Body of pancreas (tissue), 4 donors: ENCODE results near the gene PHOX2A. TPM values are rescaled to one million over a fixed set of nuclear protein-coding genes. Genes with fewer than 3 reads are reported as not detected.

Experiments
- ATAC-seq: fragments of 150-250 bp; one replicate; pipeline ENCODE4 v1.9.1; 2016
- DNase-seq, 4 donors: peaks; one replicate each; pipeline ENCODE4 v3.0.0-alpha.2; 2019
- H3K27ac ChIP-seq, 4 donors: fragments of 200-600 bp; sonication (generic); 1 replicate in 3 of 4; 2 replicates in 1 of 4; pipeline versions ENCODE4 v1.5.1 to v1.6.1; 2016 to 2019; ENCODE audit warnings: mild to moderate bottlenecking in 1 of 4, mixed read lengths in 1 of 4, moderate library complexity in 1 of 4
- H3K27me3 ChIP-seq, 2 donors: fragments of 200-600 bp; sonication (generic); one replicate each; pipeline ENCODE4 v1.6.0; 2016; ENCODE audit warnings: mild to moderate bottlenecking in 1 of 2
- H3K36me3 ChIP-seq, 2 donors: fragments of 200-600 bp; sonication (generic); replicated peaks in 1 of 2; 2 replicates each; pipeline ENCODE4 v1.5.1; 2016; ENCODE audit warnings: low read depth in 2 of 2; ENCODE audit not compliant: insufficient read depth in 1 of 2
- H3K4me1 ChIP-seq: fragments of 200-600 bp; sonication (generic); one replicate; pipeline ENCODE4 v1.6.0; 2016
- H3K4me3 ChIP-seq, 2 donors: fragments of 200-600 bp; sonication (generic); 1 replicate in 1 of 2; 2 replicates in 1 of 2; pipeline ENCODE4 v1.5.1; 2016 to 2019
- H3K9me3 ChIP-seq, 3 donors: fragments of 200-600 bp; sonication (generic); 1 replicate in 2 of 3; 2 replicates in 1 of 3; pipeline ENCODE4 v1.5.1; 2016
- POLR2A ChIP-seq, 3 donors: fragments of 450-650 bp; IDR thresholded peaks; one replicate each; pipeline ENCODE4 v1.6.1; 2016; ENCODE audit warnings: antibody characterized with exemption in 3 of 3, mild to moderate bottlenecking in 2 of 3
- WGBS, 2 donors: methylation state at CpG; one replicate each; pipeline ENCODE4 v1.1.5; 2017; 5-methylcytosine and 5-hydroxymethylcytosine counted together
- intact Hi-C: fragments of 100-400 bp; cut with DNase I; formaldehyde crosslinking; loops from one replicate; pipeline ENCODE4 v1.15.1; 2023
- total RNA-seq, 2 donors: library from RNA; depleted of rRNA; stranded (reverse); fragments of >200 nt; gene quantifications; one replicate each; pipeline ENCODE4 v1.1.0, GENCODE V29; 2016
- TF ChIP-seq, protein P1 (sequence below), 7 experiments: fragments of 450-650 bp in 4 of 7; fragments of 200-600 bp in 3 of 7; sonication (generic) in 3 of 7; IDR thresholded peaks; one replicate each; pipeline ENCODE4 v1.5.1; 2016 to 2019; ENCODE audit warnings: antibody characterized with exemption in 7 of 7

PHOX2A gene
- total RNA-seq, 2 donors from 2014 or later: not detected

DNA sequence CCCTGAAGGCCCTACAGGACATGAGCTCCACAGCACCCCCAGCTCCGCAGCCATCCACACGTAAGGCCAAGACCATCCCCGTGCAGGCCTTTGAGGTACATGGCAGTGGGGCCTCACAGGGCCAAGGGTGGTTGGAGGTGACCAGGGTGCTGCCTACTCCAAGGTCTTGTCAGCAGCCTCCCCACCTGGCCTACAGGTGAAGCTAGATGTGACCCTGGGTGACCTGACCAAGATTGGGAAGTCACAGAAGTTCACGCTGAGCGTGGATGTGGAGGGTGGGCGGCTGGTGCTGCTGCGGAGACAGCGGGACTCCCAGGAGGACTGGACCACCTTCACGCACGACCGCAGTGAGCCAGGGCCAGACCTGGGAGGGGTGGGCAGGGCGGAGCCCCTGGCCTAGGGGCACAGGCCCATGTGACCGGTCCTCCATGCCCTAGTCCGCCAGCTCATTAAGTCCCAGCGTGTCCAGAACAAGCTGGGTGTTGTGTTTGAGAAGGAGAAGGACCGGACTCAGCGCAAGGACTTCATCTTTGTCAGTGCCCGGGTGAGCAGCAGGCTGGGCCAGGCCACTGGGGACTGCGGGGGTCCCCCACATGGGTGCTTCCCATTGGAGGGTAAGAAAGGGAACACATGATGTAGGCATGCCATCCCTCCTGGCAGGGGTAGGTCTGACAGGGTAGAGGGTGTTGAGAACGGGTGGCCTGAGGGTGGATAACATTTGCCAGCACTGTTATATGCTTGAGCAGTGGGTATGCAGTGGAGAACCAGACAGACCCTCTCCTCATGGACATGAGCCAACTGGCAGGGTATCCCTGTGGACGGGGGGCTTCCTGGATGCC lies 13.8 kb downstream of the PHOX2A start:
- no peak overlapping the region for H3K27ac ChIP-seq
- ATAC-seq: no peak
- H3K9me3 ChIP-seq: no peaks in the 10 kb centered on the region
- no peak overlapping the region for H3K4me3 ChIP-seq
- TF ChIP-seq, protein P1, sequence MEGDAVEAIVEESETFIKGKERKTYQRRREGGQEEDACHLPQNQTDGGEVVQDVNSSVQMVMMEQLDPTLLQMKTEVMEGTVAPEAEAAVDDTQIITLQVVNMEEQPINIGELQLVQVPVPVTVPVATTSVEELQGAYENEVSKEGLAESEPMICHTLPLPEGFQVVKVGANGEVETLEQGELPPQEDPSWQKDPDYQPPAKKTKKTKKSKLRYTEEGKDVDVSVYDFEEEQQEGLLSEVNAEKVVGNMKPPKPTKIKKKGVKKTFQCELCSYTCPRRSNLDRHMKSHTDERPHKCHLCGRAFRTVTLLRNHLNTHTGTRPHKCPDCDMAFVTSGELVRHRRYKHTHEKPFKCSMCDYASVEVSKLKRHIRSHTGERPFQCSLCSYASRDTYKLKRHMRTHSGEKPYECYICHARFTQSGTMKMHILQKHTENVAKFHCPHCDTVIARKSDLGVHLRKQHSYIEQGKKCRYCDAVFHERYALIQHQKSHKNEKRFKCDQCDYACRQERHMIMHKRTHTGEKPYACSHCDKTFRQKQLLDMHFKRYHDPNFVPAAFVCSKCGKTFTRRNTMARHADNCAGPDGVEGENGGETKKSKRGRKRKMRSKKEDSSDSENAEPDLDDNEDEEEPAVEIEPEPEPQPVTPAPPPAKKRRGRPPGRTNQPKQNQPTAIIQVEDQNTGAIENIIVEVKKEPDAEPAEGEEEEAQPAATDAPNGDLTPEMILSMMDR (IDR thresholded peaks at IDR 0.05): no peak
- DNase-seq: no peak
- WGBS, 2 donors: 91 to 95% methylated on average over 4 to 21 of the region's 21 CpGs
- H3K36me3 ChIP-seq: peaks cover 0 to 20% of the 10 kb centered on the region in 2 donors
- intact Hi-C loops: no loop called here
- peaks cover 9% of the 10 kb centered on the region for H3K4me1 ChIP-seq
- no peaks in the 10 kb centered on the region for H3K27me3 ChIP-seq

DNA sequence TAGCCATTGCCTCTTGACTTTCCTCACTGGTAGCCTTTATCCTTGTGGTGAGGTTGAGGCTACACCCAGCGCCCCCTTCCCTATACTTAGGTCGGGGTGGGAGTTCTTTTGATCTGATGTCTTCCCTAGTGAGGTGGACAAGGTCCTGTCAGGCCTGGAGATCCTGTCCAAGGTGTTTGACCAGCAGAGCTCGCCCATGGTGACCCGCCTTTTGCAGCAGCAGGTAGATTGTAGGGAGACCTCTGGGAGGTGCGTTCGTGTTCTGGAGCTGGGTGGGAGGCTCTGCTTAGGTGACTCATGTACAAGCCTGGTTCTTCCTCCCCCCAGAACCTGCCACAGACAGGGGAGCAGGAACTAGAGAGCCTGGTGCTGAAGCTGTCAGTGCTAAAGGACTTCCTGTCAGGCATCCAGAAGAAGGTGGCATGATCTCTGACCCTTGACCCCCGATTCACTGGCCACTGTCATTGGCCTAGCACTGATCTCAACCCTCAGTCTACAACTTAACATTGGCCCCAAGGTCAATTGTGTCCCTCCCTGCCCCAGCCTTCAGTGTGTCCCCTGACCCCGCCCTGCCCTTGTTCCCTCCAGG lies 14.5 kb downstream of the PHOX2A start:
- intact Hi-C loops: no loop called here
- no peaks in the 10 kb centered on the region for H3K27me3 ChIP-seq
- peaks cover 11% of the 10 kb centered on the region for H3K4me1 ChIP-seq
- no peaks in the 10 kb centered on the region for H3K9me3 ChIP-seq
- 94 to 100% methylated on average over 8 of the region's 8 CpGs for WGBS, 2 donors
- DNase-seq: no peak
- no peak overlapping the region for H3K4me3 ChIP-seq
- no peak for TF ChIP-seq POLR2A (IDR thresholded peaks at IDR 0.05)
- TF ChIP-seq, protein P1 (IDR thresholded peaks at IDR 0.05): no peak
- ATAC-seq: no peak
- peaks cover 0 to 20% of the 10 kb centered on the region in 2 donors for H3K36me3 ChIP-seq
- H3K27ac ChIP-seq: no peak overlapping the region

- intact Hi-C loops: no loop called here
- no peak overlapping the region for H3K4me3 ChIP-seq
- no peaks in the 10 kb centered on the region for H3K9me3 ChIP-seq
- no peak for TF ChIP-seq POLR2A (IDR thresholded peaks at IDR 0.05)
- TF ChIP-seq, protein P1 (IDR thresholded peaks at IDR 0.05): no peak
- WGBS, 2 donors: 89% methylated on average over 7 of the region's 7 CpGs; no CpG with 5 or more reads in 1 of the 2 donors
- DNase-seq (no peak), ATAC-seq (no peak)
- peaks cover 11% of the 10 kb centered on the region for H3K4me1 ChIP-seq
- H3K27ac ChIP-seq: no peak overlapping the region
- H3K36me3 ChIP-seq: peaks cover 0 to 18% of the 10 kb centered on the region in 2 donors
- H3K27me3 ChIP-seq: no peaks in the 10 kb centered on the region
These were observed 15.1 kb downstream of the PHOX2A start for GRCh38 chr11:72228844-72229231.

DNA sequence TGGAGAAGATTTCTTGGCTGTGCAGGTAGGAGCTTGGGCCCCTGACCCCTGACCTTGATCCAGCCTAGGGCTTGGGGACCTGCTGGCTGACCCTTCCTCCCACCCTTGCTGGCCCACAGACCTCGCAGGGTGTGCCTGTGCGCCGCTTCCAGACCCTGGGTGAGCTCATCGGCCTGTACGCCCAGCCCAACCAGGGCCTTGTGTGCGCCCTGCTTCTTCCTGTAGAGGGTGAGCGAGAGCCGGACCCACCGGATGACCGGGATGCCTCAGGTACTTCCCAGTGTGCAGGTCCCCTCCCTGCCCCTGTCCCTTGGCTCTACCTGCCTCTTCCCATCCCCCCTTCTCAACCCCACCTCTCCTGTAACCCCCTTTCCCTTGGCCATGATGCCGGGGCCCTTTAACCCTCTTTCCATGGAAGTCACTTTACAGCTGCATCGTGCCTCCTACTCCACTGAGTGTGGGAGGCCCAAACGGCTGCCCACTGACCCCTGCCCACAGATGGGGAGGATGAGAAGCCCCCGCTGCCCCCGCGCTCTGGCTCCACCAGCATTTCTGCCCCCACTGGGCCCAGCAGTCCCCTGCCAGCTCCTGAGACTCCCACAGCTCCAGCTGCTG lies 15.6 kb downstream of the PHOX2A start:
- peaks cover 11% of the 10 kb centered on the region for H3K4me1 ChIP-seq
- TF ChIP-seq POLR2A (IDR thresholded peaks at IDR 0.05): no peak
- TF ChIP-seq, protein P1 (IDR thresholded peaks at IDR 0.05): no peak
- no peak overlapping the region for H3K4me3 ChIP-seq
- ATAC-seq (no peak), DNase-seq (peak in 1 of 4 donors; percentile 20)
- 86 to 91% methylated on average over 11 to 12 of the region's 16 CpGs for WGBS, 2 donors
- no peaks in the 10 kb centered on the region for H3K9me3 ChIP-seq
- intact Hi-C loops: no loop called here
- peaks cover 0 to 18% of the 10 kb centered on the region in 2 donors for H3K36me3 ChIP-seq
- H3K27ac ChIP-seq: no peak overlapping the region
- H3K27me3 ChIP-seq: no peaks in the 10 kb centered on the region
